ENCODE measurements around the gene BCL2L13.
A peak's percentile ranks its signal among the peaks of the same experiment; 100 is the strongest.

Gene BCL2L13

GRCh38 chr22:17767233-17768065 is 128.9 kb downstream of the BCL2L13 start:
- DNase-seq, result no peak

- DNase-seq, result no peak
Observed at GRCh38 chr22:17769013-17769715, 130.6 kb downstream of the BCL2L13 start.

GRCh38 chr22:17769716-17770082 is 131.1 kb downstream of the BCL2L13 start:
- no peak for DNase-seq

- no peak for DNase-seq
Observed at GRCh38 chr22:17770180-17771077, 131.9 kb downstream of the BCL2L13 start.

GRCh38 chr22:17772249-17772957 is 133.8 kb downstream of the BCL2L13 start:
- DNase-seq, result no peak

GRCh38 chr22:17772958-17773605 is 134.5 kb downstream of the BCL2L13 start:
- no peak for DNase-seq

GRCh38 chr22:17773606-17774205 is 135.1 kb downstream of the BCL2L13 start:
- DNase-seq, result peak; percentile 71

- DNase-seq, result peak; percentile 61
Observed at GRCh38 chr22:17774206-17774925, 135.8 kb downstream of the BCL2L13 start, which contains the start of gene BID. Gene BID, minus strand, starts transcription at chr22:17774469. Its CDS starts 24,353 bp downstream, at chr22:17750116.

GRCh38 chr22:17774926-17775685 is 136.5 kb downstream of the BCL2L13 start:
- no peak for DNase-seq

GRCh38 chr22:17775781-17776465 is 137.4 kb downstream of the BCL2L13 start:
- no peak for DNase-seq

GRCh38 chr22:17777005-17777716 is 138.6 kb downstream of the BCL2L13 start:
- peak; percentile 63 for DNase-seq

- DNase-seq, result no peak
Observed at GRCh38 chr22:17777717-17778044, 139.1 kb downstream of the BCL2L13 start.

- no peak for DNase-seq
Observed at GRCh38 chr22:17778412-17778976, 139.9 kb downstream of the BCL2L13 start.

GRCh38 chr22:17779286-17780115 is 140.9 kb downstream of the BCL2L13 start:
- no peak for DNase-seq

- no peak for DNase-seq
Observed at GRCh38 chr22:17780116-17780740, 141.7 kb downstream of the BCL2L13 start.
